ENCODE measurements around the gene SCN5A.

GRCh38 chr3:38653685-38654537, 4.4 kb upstream of the SCN5A start:
- TF ChIP-seq CTCF (IDR thresholded peaks at IDR 0.05) (no peak), POLR2AphosphoS5 (IDR thresholded peaks at IDR 0.05; ENCODE audit: low read depth, low read length) (no peak)

Measured in Panc1 (cell line).